Esophagus muscularis mucosa (tissue), 4 donors: Measurements from ENCODE around the gene CDKN2A.

Experiments used
- CTCF ChIP-seq, 3 experiments: fragments of 200-600 bp in 2 of 3; fragments of 450-650 bp in 1 of 3; sonication (generic) in 2 of 3; IDR thresholded peaks; one replicate each; pipeline ENCODE4 v1.5.1; 2017 to 2019; ENCODE audit warnings: antibody characterized with exemption in 3 of 3, mild to moderate bottlenecking in 2 of 3, moderate library complexity in 1 of 3
- EP300 ChIP-seq: sonication (generic); formaldehyde crosslinking; IDR thresholded peaks from one replicate; pipeline ENCODE4 v1.6.1; 2017; ENCODE audit warnings: antibody characterized with exemption
- POLR2A ChIP-seq: fragments of 450-650 bp; IDR thresholded peaks from one replicate; pipeline ENCODE4 v1.6.1; 2017; ENCODE audit warnings: antibody characterized with exemption, moderate library complexity, mild to moderate bottlenecking, low read depth
- POLR2AphosphoS5 ChIP-seq, 2 donors: sonication (generic); formaldehyde crosslinking; IDR thresholded peaks; one replicate each; pipeline ENCODE4 v1.6.1; 2017; ENCODE audit warnings: antibody characterized with exemption in 2 of 2

GRCh38 chr9:21996858-21997257, 2.7 kb upstream of the CDKN2A start:
- TF ChIP-seq POLR2A (no peak), CTCF (IDR thresholded peaks at IDR 0.05) (no peak), EP300 (no peak), POLR2AphosphoS5 (IDR thresholded peaks at IDR 0.05) (no peak)
